ENCODE results near the gene CDH18. TPM values are rescaled to one million over a fixed set of nuclear protein-coding genes. Genes with fewer than 3 reads are reported as not detected.

The CDH18 gene
- total and polyA plus RNA-seq, 2 of the 13 experiments (the other 11 are each of a cell fraction or from before 2014, with no cell fraction given), result not detected

- ATAC-seq (no peak), FAIRE-seq (no peak), DNase-seq (ENCODE audit: low spot score) (no peak)
- Histone ChIP-seq H3K4me2 (ENCODE audit: low read depth, low read length) (no peak overlapping the region), H3K36me3 (replicated peaks in 1 of 2; ENCODE audit: control insufficient read depth in 1 of 2, insufficient read depth in 2 of 2, low read length in 2 of 2) (no peaks in the 10 kb centered on the region), H3K79me2 (ENCODE audit: insufficient read depth, low read length) (no peaks in the 10 kb centered on the region), H3K27ac (ENCODE audit: extremely low read length, insufficient read depth, low read length) (no peak overlapping the region), H3K4me3 (replicated peaks in 1 of 3; ENCODE audit: insufficient read depth in 1 of 3, low read depth in 2 of 3, low read length in 3 of 3) (no peak overlapping the region), H3K9me3 (ENCODE audit: low read length) (no peaks in the 10 kb centered on the region), H3K27me3 (ENCODE audit: control insufficient read depth in 1 of 2, insufficient read depth in 2 of 2, low read length in 2 of 2) (no peaks in the 10 kb centered on the region; a peak in 1 of 5 replicates), H4K20me1 (ENCODE audit: insufficient read depth, low read length) (no peaks in the 10 kb centered on the region), H2AFZ (ENCODE audit: low read length) (no peak overlapping the region), H3K4me1 (ENCODE audit: insufficient read depth, low read length) (no peaks in the 10 kb centered on the region), H3K9ac (ENCODE audit: insufficient read depth, low read depth, low read length) (no peak overlapping the region)
- 0% methylated on average over 1 of the region's 1 CpG for WGBS (ENCODE audit: low lambda C conversion rate)
- no peak for TF ChIP-seq ZBTB26 (CRISPR knock-in tag; IDR thresholded peaks at IDR 0.05; ENCODE audit: borderline replicate concordance)
- no peak for TF ChIP-seq ZNF407 (CRISPR knock-in tag; IDR thresholded peaks at IDR 0.05; ENCODE audit: not compliant biosample characterization)
- no peak for TF ChIP-seq ZNF34 (CRISPR knock-in tag; IDR thresholded peaks at IDR 0.05; ENCODE audit: borderline replicate concordance)
- no peak for TF ChIP-seq ZNF101 (CRISPR knock-in tag; IDR thresholded peaks at IDR 0.05; ENCODE audit: borderline replicate concordance, low read depth)
- no peak for TF ChIP-seq CSRNP2 (CRISPR knock-in tag; conservative IDR thresholded peaks at IDR 0.05; ENCODE audit: low read depth)
- no peak for TF ChIP-seq FLYWCH1 (CRISPR knock-in tag; IDR thresholded peaks at IDR 0.05)
- ChIA-PET POLR2A (no interaction called here), CTCF (ENCODE audit: low intra/inter-chr PET ratio, low total read pairs) (no interaction called here)
- intact Hi-C loops (cut with micrococcal nuclease; ENCODE audit: unreplicated experiment), result no loop called here
- in situ Hi-C loops (cut with HindIII; ENCODE audit: extremely low pct_ligation_motif_present, low pct_unique_long_range_greater_than_20kb), result no loop called here
- BruUV-seq (replicated peaks), result no TSS peak
Measured at GRCh38 chr5:19492861-19493260, 495.1 kb downstream of the CDH18 start.
